ENCODE data around the gene KAZN.

The KAZN gene

GRCh38 chr1:14971221-14971620 is 372.7 kb downstream of the KAZN start (continued):
- TF ChIP-seq, protein P1, sequence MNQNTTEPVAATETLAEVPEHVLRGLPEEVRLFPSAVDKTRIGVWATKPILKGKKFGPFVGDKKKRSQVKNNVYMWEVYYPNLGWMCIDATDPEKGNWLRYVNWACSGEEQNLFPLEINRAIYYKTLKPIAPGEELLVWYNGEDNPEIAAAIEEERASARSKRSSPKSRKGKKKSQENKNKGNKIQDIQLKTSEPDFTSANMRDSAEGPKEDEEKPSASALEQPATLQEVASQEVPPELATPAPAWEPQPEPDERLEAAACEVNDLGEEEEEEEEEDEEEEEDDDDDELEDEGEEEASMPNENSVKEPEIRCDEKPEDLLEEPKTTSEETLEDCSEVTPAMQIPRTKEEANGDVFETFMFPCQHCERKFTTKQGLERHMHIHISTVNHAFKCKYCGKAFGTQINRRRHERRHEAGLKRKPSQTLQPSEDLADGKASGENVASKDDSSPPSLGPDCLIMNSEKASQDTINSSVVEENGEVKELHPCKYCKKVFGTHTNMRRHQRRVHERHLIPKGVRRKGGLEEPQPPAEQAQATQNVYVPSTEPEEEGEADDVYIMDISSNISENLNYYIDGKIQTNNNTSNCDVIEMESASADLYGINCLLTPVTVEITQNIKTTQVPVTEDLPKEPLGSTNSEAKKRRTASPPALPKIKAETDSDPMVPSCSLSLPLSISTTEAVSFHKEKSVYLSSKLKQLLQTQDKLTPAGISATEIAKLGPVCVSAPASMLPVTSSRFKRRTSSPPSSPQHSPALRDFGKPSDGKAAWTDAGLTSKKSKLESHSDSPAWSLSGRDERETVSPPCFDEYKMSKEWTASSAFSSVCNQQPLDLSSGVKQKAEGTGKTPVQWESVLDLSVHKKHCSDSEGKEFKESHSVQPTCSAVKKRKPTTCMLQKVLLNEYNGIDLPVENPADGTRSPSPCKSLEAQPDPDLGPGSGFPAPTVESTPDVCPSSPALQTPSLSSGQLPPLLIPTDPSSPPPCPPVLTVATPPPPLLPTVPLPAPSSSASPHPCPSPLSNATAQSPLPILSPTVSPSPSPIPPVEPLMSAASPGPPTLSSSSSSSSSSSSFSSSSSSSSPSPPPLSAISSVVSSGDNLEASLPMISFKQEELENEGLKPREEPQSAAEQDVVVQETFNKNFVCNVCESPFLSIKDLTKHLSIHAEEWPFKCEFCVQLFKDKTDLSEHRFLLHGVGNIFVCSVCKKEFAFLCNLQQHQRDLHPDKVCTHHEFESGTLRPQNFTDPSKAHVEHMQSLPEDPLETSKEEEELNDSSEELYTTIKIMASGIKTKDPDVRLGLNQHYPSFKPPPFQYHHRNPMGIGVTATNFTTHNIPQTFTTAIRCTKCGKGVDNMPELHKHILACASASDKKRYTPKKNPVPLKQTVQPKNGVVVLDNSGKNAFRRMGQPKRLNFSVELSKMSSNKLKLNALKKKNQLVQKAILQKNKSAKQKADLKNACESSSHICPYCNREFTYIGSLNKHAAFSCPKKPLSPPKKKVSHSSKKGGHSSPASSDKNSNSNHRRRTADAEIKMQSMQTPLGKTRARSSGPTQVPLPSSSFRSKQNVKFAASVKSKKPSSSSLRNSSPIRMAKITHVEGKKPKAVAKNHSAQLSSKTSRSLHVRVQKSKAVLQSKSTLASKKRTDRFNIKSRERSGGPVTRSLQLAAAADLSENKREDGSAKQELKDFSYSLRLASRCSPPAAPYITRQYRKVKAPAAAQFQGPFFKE (tag by site-specific recombination; IDR thresholded peaks at IDR 0.05; ENCODE audit: borderline replicate concordance): no peak
- no peak for TF ChIP-seq FEZF1 (tag by site-specific recombination; IDR thresholded peaks at IDR 0.05)

GRCh38 chr1:14972107-14972506 is 373.6 kb downstream of the KAZN start:
- H3K36me3 ChIP-seq (ENCODE audit: control insufficient read depth in 2 of 2, insufficient read depth in 1 of 2, low read length in 2 of 2): peaks cover 0 to 22% of the 10 kb centered on the region in 2 experiments; a peak in 1 of 3 replicates
- H3K4me1 ChIP-seq (ENCODE audit: control insufficient read depth, insufficient read depth, low read length): no peaks in the 10 kb centered on the region
- no peak overlapping the region for H3K4me3 ChIP-seq (ENCODE audit: low read depth, low read length)
- CTCF ChIA-PET: no interaction called here
- no peak overlapping the region for H3K27ac ChIP-seq (ENCODE audit: extremely low read depth, low read depth, low read length)
- H3K9me3 ChIP-seq (ENCODE audit: control insufficient read depth, insufficient read depth, low read depth, low read length): no peaks in the 10 kb centered on the region
- POLR2A ChIA-PET: no interaction called here
- TF ChIP-seq ZIC2 (tag by site-specific recombination; IDR thresholded peaks at IDR 0.05) (no peak), ZNF214 (tag by site-specific recombination; IDR thresholded peaks at IDR 0.05; ENCODE audit: borderline replicate concordance) (no peak), BCL6B (tag by site-specific recombination; IDR thresholded peaks at IDR 0.05) (no peak)

GRCh38 chr1:14973773-14974172 is 375.3 kb downstream of the KAZN start:
- Histone ChIP-seq H3K4me1 (ENCODE audit: control insufficient read depth, insufficient read depth, low read length) (no peaks in the 10 kb centered on the region), H3K4me3 (ENCODE audit: low read depth, low read length) (no peak overlapping the region), H3K27ac (ENCODE audit: extremely low read depth, low read depth, low read length) (no peak overlapping the region), H3K9me3 (ENCODE audit: control insufficient read depth, insufficient read depth, low read depth, low read length) (no peaks in the 10 kb centered on the region), H3K36me3 (ENCODE audit: control insufficient read depth in 2 of 2, insufficient read depth in 1 of 2, low read length in 2 of 2) (peaks cover 0 to 19% of the 10 kb centered on the region in 2 experiments; a peak in 1 of 3 replicates)
- TF ChIP-seq TCF7L2 (IDR thresholded peaks at IDR 0.05; ENCODE audit: borderline replicate concordance, low read depth, low read length): no peak
- peak; percentile 83; the same call in 1 of the 2 replicates for TF ChIP-seq TRIM28 (IDR thresholded peaks at IDR 0.05; ENCODE audit: borderline replicate concordance, low read length)
- no peak for TF ChIP-seq GLI2 (tag by site-specific recombination; IDR thresholded peaks at IDR 0.05; ENCODE audit: borderline replicate concordance, low read depth)
- peak; percentile 81 for TF ChIP-seq SETDB1 (IDR thresholded peaks at IDR 0.05; ENCODE audit: insufficient read length, low read length)
- TF ChIP-seq ZNF623 (tag by site-specific recombination; IDR thresholded peaks at IDR 0.05): no peak
- POLR2A ChIA-PET: no interaction called here
- CTCF ChIA-PET: no interaction called here

GRCh38 chr1:14974361-14974760 is 375.9 kb downstream of the KAZN start:
- Histone ChIP-seq H3K4me3 (ENCODE audit: low read depth, low read length) (no peak overlapping the region), H3K27ac (ENCODE audit: extremely low read depth, low read depth, low read length) (no peak overlapping the region), H3K4me1 (ENCODE audit: control insufficient read depth, insufficient read depth, low read length) (no peaks in the 10 kb centered on the region), H3K9me3 (ENCODE audit: control insufficient read depth, insufficient read depth, low read depth, low read length) (no peaks in the 10 kb centered on the region), H3K36me3 (ENCODE audit: control insufficient read depth in 2 of 2, insufficient read depth in 1 of 2, low read length in 2 of 2) (peaks cover 0 to 15% of the 10 kb centered on the region in 2 experiments; a peak in 1 of 3 replicates)
- ChIA-PET CTCF (no interaction called here), POLR2A (no interaction called here)
- TF ChIP-seq ZNF146 (tag by site-specific recombination; IDR thresholded peaks at IDR 0.05): no peak
- TF ChIP-seq ZNF677 (tag by site-specific recombination; IDR thresholded peaks at IDR 0.05): 0 out of 2 replicates have a peak, but pooled peaks have one; percentile 16

Measured in HEK293 (cell line).